DOHH2 (cell line): ENCODE measurements around the gene ITGAE.

Source experiments
- CTCF ChIP-seq: fragments of 200-600 bp; sonication (generic); IDR thresholded peaks from one replicate; pipeline ENCODE4 v1.5.1; 2014; ENCODE audit warnings: antibody characterized with exemption, mild to moderate bottlenecking, low read depth, low read length; ENCODE audit not compliant: poor library complexity, severe bottlenecking
- EZH2phosphoT487 ChIP-seq: fragments of 200-600 bp; sonication (generic); IDR thresholded peaks from 2 replicates; pipeline ENCODE4 v1.6.1; 2017; ENCODE audit warnings: borderline replicate concordance, mild to moderate bottlenecking, antibody characterized with exemption, low read length, moderate library complexity, mixed read lengths

DNA sequence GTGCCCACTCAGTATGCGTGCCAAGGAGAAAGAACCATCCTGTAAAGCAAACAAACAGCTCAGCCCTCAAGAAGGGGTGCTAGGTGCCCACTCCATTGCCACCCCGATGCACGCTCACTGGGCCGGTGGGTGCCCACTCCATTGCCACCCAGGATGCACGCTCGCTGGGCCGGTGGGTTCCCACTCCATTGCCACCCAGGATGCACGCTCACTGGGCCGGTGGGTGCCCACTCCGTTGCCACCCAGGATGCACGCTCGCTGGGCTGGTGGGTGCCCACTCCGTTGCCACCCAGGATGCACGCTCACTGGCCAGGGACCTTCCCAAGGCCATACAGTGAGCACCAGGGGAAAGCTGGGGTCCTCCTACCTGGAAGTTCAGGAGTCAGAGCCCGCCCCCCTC, 49.2 kb downstream of the ITGAE start:
- TF ChIP-seq CTCF (no peak), EZH2phosphoT487 (no peak)
